GM18526 (cell line): Measurements from ENCODE around the gene KIRREL3.

Experiments used
- POLR2A ChIP-seq: IDR thresholded peaks from 3 replicates; pipeline ENCODE4 v1.6.1; 2011; ENCODE audit not compliant: insufficient read length; ENCODE audit errors: extremely low read depth

The KIRREL3 gene

GRCh38 chr11:126523441-126524205 is 476.9 kb downstream of the KIRREL3 start:
- no peak for TF ChIP-seq POLR2A

- TF ChIP-seq POLR2A: no peak
Measured at GRCh38 chr11:126522606-126523005, 478.0 kb downstream of the KIRREL3 start.

- TF ChIP-seq POLR2A: no peak
Measured at GRCh38 chr11:126522152-126522551, 478.4 kb downstream of the KIRREL3 start.

- no peak for TF ChIP-seq POLR2A
Measured at GRCh38 chr11:126521196-126521595, 479.4 kb downstream of the KIRREL3 start.

GRCh38 chr11:126519764-126520734 is 480.5 kb downstream of the KIRREL3 start:
- no peak for TF ChIP-seq POLR2A

GRCh38 chr11:126518972-126519690 is 481.4 kb downstream of the KIRREL3 start:
- no peak for TF ChIP-seq POLR2A

- no peak for TF ChIP-seq POLR2A
Measured at GRCh38 chr11:126518071-126518971, 482.2 kb downstream of the KIRREL3 start.

- TF ChIP-seq POLR2A: no peak
Measured at GRCh38 chr11:126515501-126515900, 485.1 kb downstream of the KIRREL3 start.

- no peak for TF ChIP-seq POLR2A
Measured at GRCh38 chr11:126514061-126514693, 486.4 kb downstream of the KIRREL3 start.

- no peak for TF ChIP-seq POLR2A
Measured at GRCh38 chr11:126512741-126513715, 487.5 kb downstream of the KIRREL3 start.

- no peak for TF ChIP-seq POLR2A
Measured at GRCh38 chr11:126512251-126512650, 488.3 kb downstream of the KIRREL3 start.

GRCh38 chr11:126511475-126512115 is 489.0 kb downstream of the KIRREL3 start:
- TF ChIP-seq POLR2A: no peak

- no peak for TF ChIP-seq POLR2A
Measured at GRCh38 chr11:126510621-126511370, 489.8 kb downstream of the KIRREL3 start.
